ENCODE measurements around the gene ADAMTS12.

DNA sequence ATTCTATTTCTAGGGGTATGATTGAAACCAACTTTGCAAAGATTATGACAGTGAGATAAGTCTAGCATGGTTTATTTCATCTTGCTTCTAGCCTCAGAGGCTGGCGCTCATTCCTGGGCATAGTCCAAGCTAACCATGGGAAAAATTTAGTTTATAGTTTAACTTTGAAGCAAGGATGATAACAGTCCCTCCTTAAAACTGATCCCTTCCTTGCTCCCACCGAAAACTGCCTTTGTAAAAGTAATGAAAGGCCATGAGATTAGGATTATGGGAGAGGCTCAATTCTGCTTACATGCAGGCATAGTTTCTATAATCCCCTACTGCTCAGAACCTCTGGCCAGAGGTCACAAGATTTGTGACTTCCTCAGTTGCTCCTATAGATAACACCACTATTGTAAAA lies 375.4 kb downstream of the ADAMTS12 start:
- TF ChIP-seq GATA2 (IDR thresholded peaks at IDR 0.05; ENCODE audit: low read depth, low read length) (no peak), GATA3 (IDR thresholded peaks at IDR 0.05; ENCODE audit: low read depth, low read length) (no peak)

Measured in SH-SY5Y (cell line).